ENCODE measurements around the gene AK6. TPM values are rescaled to one million over a fixed set of nuclear protein-coding genes. Genes with fewer than 3 reads are reported as not detected.
"Not testable (repeated sequence)": the region's sequence is repeated elsewhere in the genome, so short reads cannot be mapped to it uniquely, and the experiment has no call there.

The AK6 gene
- total and polyA plus RNA-seq, 7 donors: 20.7 to 51.8 (median 34.1) TPM

GRCh38 chr5:69341520-69342161, 27.7 kb downstream of the AK6 start:
- no peaks in the 10 kb centered on the region for H3K36me3 ChIP-seq
- intact Hi-C loops (cut with DNase I): no loop called here
- no peak overlapping the region for H3K4me3 ChIP-seq
- no peaks in the 10 kb centered on the region for H3K4me1 ChIP-seq
- DNase-seq: no peak
- no peak for TF ChIP-seq EP300 (IDR thresholded peaks at IDR 0.05)
- TF ChIP-seq POLR2AphosphoS5 (IDR thresholded peaks at IDR 0.05): no peak
- no peak for TF ChIP-seq POLR2A (IDR thresholded peaks at IDR 0.05)
- TF ChIP-seq CTCF (IDR thresholded peaks at IDR 0.05): no peak
- H3K27ac ChIP-seq: no peak overlapping the region
- H3K9me3 ChIP-seq: no peaks in the 10 kb centered on the region
- no peaks in the 10 kb centered on the region for H3K27me3 ChIP-seq
- WGBS, 2 donors: 90 to 93% methylated on average over 4 of the region's 4 CpGs

GRCh38 chr5:69335341-69335935, 33.9 kb downstream of the AK6 start:
- H3K27ac ChIP-seq: no peak overlapping the region
- H3K27me3 ChIP-seq: no peaks in the 10 kb centered on the region
- H3K36me3 ChIP-seq: no peaks in the 10 kb centered on the region
- TF ChIP-seq POLR2AphosphoS5 (IDR thresholded peaks at IDR 0.05): no peak
- no peak for TF ChIP-seq POLR2A (IDR thresholded peaks at IDR 0.05)
- 86 to 92% methylated on average over 7 of the region's 7 CpGs for WGBS, 2 donors
- H3K4me1 ChIP-seq: peaks cover 0 to 23% (median 10%) of the 10 kb centered on the region in 4 donors
- H3K4me3 ChIP-seq: no peak overlapping the region
- H3K9me3 ChIP-seq: no peaks in the 10 kb centered on the region
- DNase-seq: no peak
- intact Hi-C loops (cut with DNase I): loop anchor here (2.0 to 10.0 kb wide), 2 partner anchors 151 to 293 kb away; partner anchors contain the start of gene CENPH

- DNase-seq: peak; percentile 92
- peak; percentile 37 to 80 (median 65) for TF ChIP-seq CTCF (IDR thresholded peaks at IDR 0.05)
- no peak for TF ChIP-seq POLR2AphosphoS5 (IDR thresholded peaks at IDR 0.05)
- Histone ChIP-seq H3K27ac (peak overlapping the region in 3 of 4 donors; percentile 39 to 49 (median 45)), H3K4me3 (peak overlapping the region in 2 of 4 donors; percentile 4 to 7), H3K4me1 (peaks cover 0 to 23% (median 10%) of the 10 kb centered on the region in 4 donors), H3K27me3 (no peaks in the 10 kb centered on the region), H3K9me3 (no peaks in the 10 kb centered on the region), H3K36me3 (no peaks in the 10 kb centered on the region)
- intact Hi-C loops (cut with DNase I): loop anchor here (1.0 to 10.0 kb wide), 4 partner anchors 32 to 292 kb away; partner anchors contain the start of genes AK6, CENPH, RAD17 and SLC30A5
- WGBS, 2 donors: 12 to 13% methylated on average over 18 of the region's 18 CpGs
Observed at GRCh38 chr5:69334793-69335268, 34.5 kb downstream of the AK6 start.

GRCh38 chr5:69333668-69334315, 35.5 kb downstream of the AK6 start:
- DNase-seq, H3K27me3 ChIP-seq, H3K36me3 ChIP-seq, H3K27ac ChIP-seq, H3K4me3 ChIP-seq, H3K9me3 ChIP-seq: not testable (repeated sequence)
- intact Hi-C loops (cut with DNase I): loop anchor here (1.0 to 10.0 kb wide), 4 partner anchors 34 to 291 kb away; partner anchors contain the start of genes AK6, CENPH, RAD17 and SLC30A5
- H3K4me1 ChIP-seq: peaks cover 0 to 23% (median 10%) of the 10 kb centered on the region in 4 donors
- WGBS, 2 donors: 97% methylated on average over 25 of the region's 25 CpGs

GRCh38 chr5:69331528-69332445, 37.5 kb downstream of the AK6 start:
- peak overlapping the region; percentile 67 to 79 (median 75) for H3K27ac ChIP-seq
- H3K4me3 ChIP-seq: peak overlapping the region; percentile 57 to 73 (median 70)
- peaks cover 0 to 23% (median 10%) of the 10 kb centered on the region in 4 donors for H3K4me1 ChIP-seq
- H3K36me3 ChIP-seq: no peaks in the 10 kb centered on the region
- DNase-seq: no peak
- intact Hi-C loops (cut with DNase I): loop anchor here (5.0 to 10.0 kb wide), 2 partner anchors 36 to 147 kb away; partner anchors contain the start of genes AK6, CENPH, RAD17 and TAF9
- 19 to 47% methylated on average over 11 of the region's 11 CpGs for WGBS, 2 donors
- no peaks in the 10 kb centered on the region for H3K27me3 ChIP-seq
- TF ChIP-seq POLR2AphosphoS5 (IDR thresholded peaks at IDR 0.05) (no peak), POLR2A (IDR thresholded peaks at IDR 0.05) (no peak), CTCF (IDR thresholded peaks at IDR 0.05) (no peak), EP300 (IDR thresholded peaks at IDR 0.05) (no peak)
- H3K9me3 ChIP-seq: no peaks in the 10 kb centered on the region

Data from sigmoid colon (tissue), 7 donors.